Panc1 (cell line): ENCODE results near the gene OR5H6. TPM values are rescaled to one million over a fixed set of nuclear protein-coding genes. Genes with fewer than 3 reads are reported as not detected.

Experiments used
- ATAC-seq: fragments of 200-7000 bp; cut with Tn5 transposase; 2 replicates; pipeline ENCODE4 v1.9.1; 2020; ENCODE audit warnings: mild to moderate bottlenecking, moderate library complexity
- BruUV-seq: library from RNA; stranded (reverse); fragments of 400-500 nt; replicated peaks from 2 replicates; lab custom pipeline; 2021; lab: Mats Ljungman, UMichigan
- CTCF ChIA-PET: fragments of 300-600 bp; sonication (Branson Sonifier 250); formaldehyde crosslinking; loops from one replicate; lab custom pipeline; 2022; ENCODE audit warnings: antibody characterized with exemption; lab: Charles Lee
- POLR2A ChIA-PET: fragments of 300-600 bp; sonication (Branson Sonifier 250); formaldehyde crosslinking; loops from one replicate; lab custom pipeline; 2022; ENCODE audit warnings: antibody characterized with exemption; lab: Charles Lee
- DNase-seq: peaks from one replicate; pipeline ENCODE4 v3.0.0-alpha.2; 2010; ENCODE audit warnings: low read depth, low spot score
- H3K27ac ChIP-seq: 2 replicates; pipeline ENCODE4 v1.5.1; 2011; ENCODE audit warnings: mild to moderate bottlenecking, low read length, inconsistent platforms
- H3K27me3 ChIP-seq: fragments of 200-500 bp; sonication (Bioruptor generic); 2 replicates; pipeline ENCODE4 v1.6.0; 2014; ENCODE audit warnings: low read length, inconsistent platforms; ENCODE audit not compliant: control insufficient read depth, insufficient read depth
- H3K36me3 ChIP-seq: fragments of 200-500 bp; sonication (Bioruptor generic); 2 replicates; pipeline ENCODE4 v1.5.1; 2014; ENCODE audit warnings: inconsistent platforms, mild to moderate bottlenecking, low read length, moderate library complexity; ENCODE audit not compliant: control insufficient read depth, insufficient read depth
- H3K4me1 ChIP-seq: 2 replicates; pipeline ENCODE4 v1.5.1; 2011; ENCODE audit warnings: inconsistent platforms, mild to moderate bottlenecking, low read length, moderate library complexity; ENCODE audit not compliant: control insufficient read depth, insufficient read depth
- H3K4me3 ChIP-seq, 2 experiments: 2 replicates each; pipeline ENCODE4 v1.5.1; 2011 to 2012; ENCODE audit warnings: low read depth in 2 of 2, low read length in 2 of 2, mild to moderate bottlenecking in 2 of 2, inconsistent platforms in 1 of 2, moderate library complexity in 1 of 2
- H3K9me3 ChIP-seq: fragments of 200-500 bp; sonication (Bioruptor generic); 2 replicates; pipeline ENCODE4 v1.5.1; 2014; ENCODE audit warnings: low read depth, mild to moderate bottlenecking, inconsistent platforms, low read length, moderate library complexity; ENCODE audit not compliant: control insufficient read depth, insufficient read depth
- POLR2AphosphoS5 ChIP-seq: IDR thresholded peaks from 2 replicates; pipeline ENCODE4 v1.6.1; 2012; ENCODE audit warnings: mild to moderate bottlenecking, low read depth, low read length, moderate library complexity
- REST ChIP-seq, 2 experiments: IDR thresholded peaks; 2 replicates each; pipeline ENCODE4 v1.6.1; 2011 to 2012; ENCODE audit warnings: low read depth in 2 of 2, control low read depth in 1 of 2, low read length in 1 of 2, mild to moderate bottlenecking in 1 of 2, moderate library complexity in 1 of 2; ENCODE audit not compliant: insufficient read depth in 1 of 2
- SIN3A ChIP-seq: IDR thresholded peaks from 2 replicates; pipeline ENCODE4 v1.6.1; 2012; ENCODE audit warnings: low read depth, mild to moderate bottlenecking, low read length, moderate library complexity, borderline replicate concordance; ENCODE audit not compliant: insufficient read depth
- TCF7L2 ChIP-seq: IDR thresholded peaks from 2 replicates; pipeline ENCODE4 v1.6.1; 2011; ENCODE audit warnings: mild to moderate bottlenecking, low read depth, low read length, inconsistent platforms
- in situ Hi-C: cut with HindIII; loops from 2 replicates; pipeline ENCODE4 v1.10.0; 2016; ENCODE audit warnings: low sequenced_read_pairs, low pct_unique_long_range_greater_than_20kb
- intact Hi-C: fragments of 100-400 bp; cut with micrococcal nuclease; formaldehyde crosslinking; loops from one replicate; pipeline ENCODE4 v1.10.0; 2022; ENCODE audit not compliant: unreplicated experiment
- total RNA-seq: library from RNA; stranded (reverse); gene quantifications from one replicate; pipeline ENCODE4 v1.2.1, GENCODE V29; 2021; ENCODE audit not compliant: unreplicated experiment
- TF ChIP-seq, protein P1 (sequence below): fragments of 450-650 bp; IDR thresholded peaks from 2 replicates; pipeline ENCODE4 v1.5.1; 2017; ENCODE audit warnings: mild to moderate bottlenecking

Gene OR5H6
- total RNA-seq, 1 experiment from 2014 or later: not detected

DNA sequence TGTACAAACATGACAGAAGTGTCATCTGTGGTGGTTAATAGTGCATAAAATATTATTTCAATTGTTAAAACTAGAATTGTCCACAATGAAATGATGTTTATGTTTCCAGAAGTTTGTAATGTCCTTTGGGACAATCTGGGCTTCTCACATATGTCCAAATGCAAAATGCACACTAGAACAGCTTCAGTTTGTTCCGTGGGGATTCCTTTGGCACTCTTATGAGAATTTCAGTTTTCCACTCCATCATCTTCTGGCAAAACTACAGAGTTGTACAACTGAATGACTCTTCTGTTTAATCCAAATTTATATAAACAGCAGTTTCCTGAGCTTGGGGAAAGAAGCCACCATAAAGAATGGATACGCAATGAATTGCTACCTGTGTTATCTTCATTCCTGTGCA lies 2.0 kb upstream of the OR5H6 start:
- Histone ChIP-seq H3K27me3 (no peaks in the 10 kb centered on the region), H3K4me3 (no peak overlapping the region), H3K27ac (no peak overlapping the region), H3K9me3 (no peaks in the 10 kb centered on the region), H3K4me1 (no peaks in the 10 kb centered on the region), H3K36me3 (no peaks in the 10 kb centered on the region)
- ATAC-seq (no peak), DNase-seq (no peak)
- no TSS peak for BruUV-seq
- ChIA-PET POLR2A (no interaction called here), CTCF (no interaction called here)
- TF ChIP-seq POLR2AphosphoS5: no peak
- no peak for TF ChIP-seq REST (IDR thresholded peaks at IDR 0.05; ENCODE audit: insufficient read depth in 1 of 2, low read depth in 2 of 2, low read length in 1 of 2)
- in situ Hi-C loops: no loop called here
- intact Hi-C loops: loop anchor here (10.0 kb wide), 1 partner anchor 57 kb away; no protein-coding TSS in a partner anchor

GRCh38 chr3:98269846-98270245 lies 5.8 kb downstream of the OR5H6 start:
- no TSS peak for BruUV-seq

More at GRCh38 chr3:98269846-98270245, 5.8 kb downstream of the OR5H6 start:
- no peaks in the 10 kb centered on the region for H3K36me3 ChIP-seq
- no peak overlapping the region for H3K27ac ChIP-seq
- no peak overlapping the region for H3K4me3 ChIP-seq
- POLR2A ChIA-PET: no interaction called here
- no peaks in the 10 kb centered on the region for H3K4me1 ChIP-seq
- ATAC-seq: no peak
- TF ChIP-seq, protein P1, sequence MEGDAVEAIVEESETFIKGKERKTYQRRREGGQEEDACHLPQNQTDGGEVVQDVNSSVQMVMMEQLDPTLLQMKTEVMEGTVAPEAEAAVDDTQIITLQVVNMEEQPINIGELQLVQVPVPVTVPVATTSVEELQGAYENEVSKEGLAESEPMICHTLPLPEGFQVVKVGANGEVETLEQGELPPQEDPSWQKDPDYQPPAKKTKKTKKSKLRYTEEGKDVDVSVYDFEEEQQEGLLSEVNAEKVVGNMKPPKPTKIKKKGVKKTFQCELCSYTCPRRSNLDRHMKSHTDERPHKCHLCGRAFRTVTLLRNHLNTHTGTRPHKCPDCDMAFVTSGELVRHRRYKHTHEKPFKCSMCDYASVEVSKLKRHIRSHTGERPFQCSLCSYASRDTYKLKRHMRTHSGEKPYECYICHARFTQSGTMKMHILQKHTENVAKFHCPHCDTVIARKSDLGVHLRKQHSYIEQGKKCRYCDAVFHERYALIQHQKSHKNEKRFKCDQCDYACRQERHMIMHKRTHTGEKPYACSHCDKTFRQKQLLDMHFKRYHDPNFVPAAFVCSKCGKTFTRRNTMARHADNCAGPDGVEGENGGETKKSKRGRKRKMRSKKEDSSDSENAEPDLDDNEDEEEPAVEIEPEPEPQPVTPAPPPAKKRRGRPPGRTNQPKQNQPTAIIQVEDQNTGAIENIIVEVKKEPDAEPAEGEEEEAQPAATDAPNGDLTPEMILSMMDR: no peak
- no peak for TF ChIP-seq TCF7L2
- no peak for TF ChIP-seq REST (IDR thresholded peaks at IDR 0.05; ENCODE audit: insufficient read depth in 1 of 2, low read depth in 2 of 2, low read length in 1 of 2)
- no peak for TF ChIP-seq SIN3A
- TF ChIP-seq POLR2AphosphoS5: no peak
- H3K9me3 ChIP-seq: no peaks in the 10 kb centered on the region
- DNase-seq: no peak
- H3K27me3 ChIP-seq: no peaks in the 10 kb centered on the region
- in situ Hi-C loops: no loop called here
- CTCF ChIA-PET: no interaction called here
- intact Hi-C loops: loop anchor here (10.0 kb wide), 1 partner anchor 65 kb away; no protein-coding TSS in a partner anchor
